Calu3 (cell line): Measurements from ENCODE around the gene ADGRF3. TPM values are rescaled to one million over a fixed set of nuclear protein-coding genes. Genes with fewer than 3 reads are reported as not detected.
"Not testable (repeated sequence)": the region's sequence is repeated elsewhere in the genome, so short reads cannot be mapped to it uniquely, and the experiment has no call there.

Experiments used
- BruUV-seq: library from RNA; stranded (reverse); fragments of 400-500 nt; replicated peaks from 2 replicates; lab custom pipeline; 2021; lab: Mats Ljungman, UMichigan
- CTCF ChIA-PET: fragments of 300-600 bp; sonication (Branson Sonifier 250); formaldehyde crosslinking; loops from one replicate; lab custom pipeline; 2022; ENCODE audit warnings: antibody characterized with exemption; lab: Charles Lee
- DNase-seq: peaks from one replicate; pipeline ENCODE4 v3.0.0; 2022
- H3K27ac Mint-ChIP-seq: one replicate; pipeline ENCODE4 v1.8.0; 2022; ENCODE audit warnings: mixed read lengths; ENCODE audit not compliant: unreplicated experiment
- H3K27me3 Mint-ChIP-seq: one replicate; pipeline ENCODE4 v1.8.0; 2022; ENCODE audit warnings: mixed read lengths; ENCODE audit not compliant: unreplicated experiment
- H3K36me3 Mint-ChIP-seq: one replicate; pipeline ENCODE4 v1.8.0; 2022; ENCODE audit warnings: mild to moderate bottlenecking, moderate library complexity, mixed read lengths; ENCODE audit not compliant: insufficient read depth, unreplicated experiment
- H3K4me1 Mint-ChIP-seq: one replicate; pipeline ENCODE4 v1.8.0; 2022; ENCODE audit warnings: mild to moderate bottlenecking, low read depth, mixed read lengths; ENCODE audit not compliant: unreplicated experiment
- H3K4me3 Mint-ChIP-seq: one replicate; pipeline ENCODE4 v1.8.0; 2022; ENCODE audit warnings: mild to moderate bottlenecking, low read depth, moderate library complexity, mixed read lengths; ENCODE audit not compliant: unreplicated experiment
- H3K9me3 Mint-ChIP-seq: one replicate; pipeline ENCODE4 v1.8.0; 2022; ENCODE audit warnings: low read depth, mixed read lengths; ENCODE audit not compliant: unreplicated experiment
- intact Hi-C: fragments of 100-400 bp; cut with micrococcal nuclease; formaldehyde crosslinking; loops from one replicate; pipeline ENCODE4 v1.10.0; 2022; ENCODE audit not compliant: unreplicated experiment
- total RNA-seq: library from RNA; stranded (reverse); gene quantifications from 2 replicates; pipeline ENCODE4 v1.2.3, GENCODE V29; 2022
- TF ChIP-seq, protein P1 (sequence below): fragments of 200-600 bp; IDR thresholded peaks from one replicate; pipeline ENCODE4 v1.8.0; 2022; ENCODE audit warnings: antibody characterized with exemption; ENCODE audit not compliant: unreplicated experiment

The ADGRF3 gene
- total RNA-seq, 1 experiment from 2014 or later: 0.59 TPM

DNA sequence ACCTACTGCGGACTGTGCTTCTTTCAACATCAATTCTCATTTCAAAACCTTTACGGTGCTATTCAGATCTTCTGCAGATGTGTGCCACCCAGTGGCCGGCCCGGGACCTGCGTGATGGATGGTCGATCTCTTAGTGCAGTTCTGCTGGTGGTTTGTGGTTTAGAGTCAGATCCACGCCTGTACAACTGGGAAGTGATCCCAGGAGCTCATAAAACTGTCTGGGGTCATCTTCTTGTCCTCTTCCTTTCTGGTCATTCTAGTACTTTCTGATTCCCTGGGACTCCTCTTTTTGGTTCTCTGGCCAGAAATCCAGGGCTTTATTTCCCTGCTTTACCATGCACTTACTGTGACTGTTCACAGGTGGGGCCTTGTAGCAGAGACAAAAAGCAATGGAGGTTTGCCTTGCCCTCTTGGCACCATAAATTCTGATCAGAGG is 16.5 kb downstream of the ADGRF3 start:
- TF ChIP-seq, protein P1, sequence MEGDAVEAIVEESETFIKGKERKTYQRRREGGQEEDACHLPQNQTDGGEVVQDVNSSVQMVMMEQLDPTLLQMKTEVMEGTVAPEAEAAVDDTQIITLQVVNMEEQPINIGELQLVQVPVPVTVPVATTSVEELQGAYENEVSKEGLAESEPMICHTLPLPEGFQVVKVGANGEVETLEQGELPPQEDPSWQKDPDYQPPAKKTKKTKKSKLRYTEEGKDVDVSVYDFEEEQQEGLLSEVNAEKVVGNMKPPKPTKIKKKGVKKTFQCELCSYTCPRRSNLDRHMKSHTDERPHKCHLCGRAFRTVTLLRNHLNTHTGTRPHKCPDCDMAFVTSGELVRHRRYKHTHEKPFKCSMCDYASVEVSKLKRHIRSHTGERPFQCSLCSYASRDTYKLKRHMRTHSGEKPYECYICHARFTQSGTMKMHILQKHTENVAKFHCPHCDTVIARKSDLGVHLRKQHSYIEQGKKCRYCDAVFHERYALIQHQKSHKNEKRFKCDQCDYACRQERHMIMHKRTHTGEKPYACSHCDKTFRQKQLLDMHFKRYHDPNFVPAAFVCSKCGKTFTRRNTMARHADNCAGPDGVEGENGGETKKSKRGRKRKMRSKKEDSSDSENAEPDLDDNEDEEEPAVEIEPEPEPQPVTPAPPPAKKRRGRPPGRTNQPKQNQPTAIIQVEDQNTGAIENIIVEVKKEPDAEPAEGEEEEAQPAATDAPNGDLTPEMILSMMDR: peak; percentile 77
- Mint-ChIP-seq H3K4me1 (peaks cover 10% of the 10 kb centered on the region), H3K27ac (no peak overlapping the region), H3K9me3 (no peaks in the 10 kb centered on the region), H3K4me3 (no peak overlapping the region), H3K36me3 (no peaks in the 10 kb centered on the region), H3K27me3 (no peaks in the 10 kb centered on the region)
- intact Hi-C loops: loop anchor here (5.0 kb wide), 1 partner anchor 88 kb away; the partner anchor contains the start of genes HADHA and HADHB
- CTCF ChIA-PET: interaction anchor here (0.6 to 1.6 kb wide), 2 partner anchors 24 to 86 kb away, joined by 3 read pairs; partner anchors contain the start of genes HADHA and HADHB
- peak; percentile 91 for DNase-seq
- BruUV-seq: no TSS peak

DNA sequence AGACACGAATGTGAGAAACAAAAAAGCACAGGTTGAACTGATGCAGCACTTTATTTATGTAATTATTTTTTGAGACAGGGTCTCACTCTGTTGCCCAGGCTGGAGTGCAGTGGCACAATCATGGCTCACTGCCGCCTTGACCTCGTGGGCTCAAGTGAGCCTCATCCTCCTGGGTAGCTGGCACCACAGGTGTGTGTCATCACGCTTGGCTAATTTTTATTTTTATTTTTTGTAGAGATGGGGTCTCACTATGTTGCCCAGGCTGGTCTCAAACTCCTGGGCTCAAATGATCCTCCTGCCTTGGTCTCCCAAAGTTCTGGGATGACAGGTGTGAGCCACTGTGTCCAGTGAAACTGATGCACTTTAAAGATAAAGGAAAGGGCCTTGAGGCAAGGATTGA is 17.5 kb downstream of the ADGRF3 start:
- DNase-seq, H3K27ac Mint-ChIP-seq, H3K36me3 Mint-ChIP-seq, CTCF ChIA-PET, H3K27me3 Mint-ChIP-seq, H3K4me3 Mint-ChIP-seq, intact Hi-C loops, BruUV-seq, H3K9me3 Mint-ChIP-seq: not testable (repeated sequence)
- peaks cover 10% of the 10 kb centered on the region for H3K4me1 Mint-ChIP-seq

DNA sequence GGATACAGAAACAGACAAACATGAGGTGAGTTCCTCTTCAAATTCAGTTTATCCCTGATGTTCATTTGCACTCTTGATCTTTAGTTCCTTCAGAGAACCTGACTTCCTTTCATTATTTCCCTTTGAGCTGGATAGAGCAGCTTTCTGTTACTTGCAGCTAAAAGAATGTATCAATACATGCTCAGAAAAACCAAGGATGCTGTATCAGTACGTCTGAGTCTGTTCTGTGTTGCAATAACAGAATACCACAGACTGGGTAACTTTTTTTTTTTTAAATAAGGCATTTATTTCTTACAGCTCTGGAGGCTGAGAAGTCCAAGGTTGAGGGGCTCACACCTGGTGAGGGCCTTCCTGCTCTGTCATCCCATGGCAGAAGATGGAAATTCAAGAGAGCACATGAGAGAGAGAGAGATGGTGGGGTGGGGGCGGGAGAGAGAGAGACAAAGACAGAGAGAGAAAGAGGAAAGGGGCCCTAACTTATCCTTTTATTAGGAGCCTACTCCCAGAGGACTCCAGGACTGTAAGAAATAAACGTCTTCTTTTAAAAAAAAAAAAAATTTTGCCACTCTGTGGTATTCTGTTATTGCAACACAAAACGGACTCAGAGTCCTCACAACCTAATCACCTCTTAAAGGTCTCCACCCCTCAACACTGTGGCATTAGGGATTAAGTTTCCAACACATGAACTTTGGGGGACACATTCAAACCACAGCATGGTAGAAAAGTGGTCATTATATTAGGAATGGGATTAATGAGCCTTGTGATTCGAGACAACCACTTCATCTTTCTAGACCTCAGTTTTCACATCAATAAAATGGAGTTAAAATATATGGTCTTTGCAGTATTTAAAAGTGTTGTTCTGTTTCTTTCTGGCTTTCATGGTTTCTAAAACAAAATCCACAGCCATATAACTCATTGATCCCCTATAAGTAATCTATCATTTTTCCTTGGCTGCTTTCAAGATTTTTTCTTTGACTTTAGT is 19.0 kb downstream of the ADGRF3 start:
- peaks cover 10% of the 10 kb centered on the region for H3K4me1 Mint-ChIP-seq
- no peak for DNase-seq
- CTCF ChIA-PET: interaction anchor here (0.9 kb wide), 1 partner anchor 371 kb away, joined by 3 read pairs; no protein-coding TSS in a partner anchor
- H3K4me3 Mint-ChIP-seq: no peak overlapping the region
- TF ChIP-seq, protein P1: no peak
- intact Hi-C loops: no loop called here
- no peak overlapping the region for H3K27ac Mint-ChIP-seq
- no peaks in the 10 kb centered on the region for H3K36me3 Mint-ChIP-seq
- no TSS peak for BruUV-seq
- H3K9me3 Mint-ChIP-seq: no peaks in the 10 kb centered on the region
- no peaks in the 10 kb centered on the region for H3K27me3 Mint-ChIP-seq

DNA sequence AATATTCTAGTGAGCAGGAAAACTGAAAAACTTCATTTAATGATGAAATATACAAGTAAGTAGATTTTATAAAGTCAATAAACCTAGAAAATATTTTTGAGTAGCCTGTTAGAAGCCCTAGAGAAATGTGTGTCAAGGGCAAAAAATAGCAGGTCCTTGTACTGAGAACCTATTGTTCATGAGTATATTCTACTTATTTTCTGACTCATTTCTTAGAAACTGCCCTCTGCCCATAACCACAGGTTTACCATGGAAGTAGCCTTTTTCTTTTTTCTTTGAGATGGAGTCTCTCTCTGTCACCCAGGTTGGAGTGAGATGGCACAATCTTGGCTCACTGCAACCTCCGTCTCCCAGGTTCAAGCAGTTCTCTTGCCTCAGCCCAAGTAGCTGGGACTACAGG is 20.1 kb downstream of the ADGRF3 start:
- H3K27me3 Mint-ChIP-seq: no peaks in the 10 kb centered on the region
- no peak overlapping the region for H3K27ac Mint-ChIP-seq
- CTCF ChIA-PET: interaction anchor here (0.9 kb wide), 2 partner anchors 13 to 370 kb away, joined by 3 to 5 read pairs; no protein-coding TSS in a partner anchor
- no peak overlapping the region for H3K4me3 Mint-ChIP-seq
- BruUV-seq: no TSS peak
- H3K9me3 Mint-ChIP-seq: no peaks in the 10 kb centered on the region
- TF ChIP-seq, protein P1: no peak
- H3K4me1 Mint-ChIP-seq: peaks cover 10% of the 10 kb centered on the region
- intact Hi-C loops: no loop called here
- no peak for DNase-seq
- H3K36me3 Mint-ChIP-seq: no peaks in the 10 kb centered on the region
